HG03457 (cell line): ENCODE results near the gene HAGHL.
A peak's percentile ranks its signal among the peaks of the same experiment; 100 is the strongest.
"Not testable (repeated sequence)": the region's sequence is repeated elsewhere in the genome, so short reads cannot be mapped to it uniquely, and the experiment has no call there.

Experiments
- ATAC-seq: cut with Tn5 transposase; IDR thresholded peaks from one replicate; pipeline ENCODE4 v1.9.1; 2021; ENCODE audit warnings: moderate number of reproducible peaks; ENCODE audit not compliant: unreplicated experiment

The HAGHL gene

GRCh38 chr16:732332-732731 lies 5.4 kb downstream of the HAGHL start:
- no peak for ATAC-seq

GRCh38 chr16:732936-733335 lies 6.0 kb downstream of the HAGHL start:
- ATAC-seq = no peak

- no peak for ATAC-seq
Measured at GRCh38 chr16:733382-734207, 6.7 kb downstream of the HAGHL start.

GRCh38 chr16:734208-734980 lies 7.5 kb downstream of the HAGHL start:
- no peak for ATAC-seq

- no peak for ATAC-seq
Measured at GRCh38 chr16:734981-735881, 8.3 kb downstream of the HAGHL start.

- ATAC-seq = no peak
Measured at GRCh38 chr16:735982-736453, 9.1 kb downstream of the HAGHL start.

- ATAC-seq = no peak
Measured at GRCh38 chr16:736936-737481, 10.1 kb downstream of the HAGHL start.

GRCh38 chr16:739560-740458 lies 12.9 kb downstream of the HAGHL start:
- no peak for ATAC-seq

GRCh38 chr16:740459-740763 lies 13.5 kb downstream of the HAGHL start:
- no peak for ATAC-seq

- ATAC-seq = peak; percentile 62
Measured at GRCh38 chr16:740764-741505, 14.0 kb downstream of the HAGHL start, which contains the start of gene CIAO3. CIAO3 (minus strand) TSS chr16:740997; CDS start chr16:740985, 12 bp downstream.

GRCh38 chr16:741986-742629 lies 15.2 kb downstream of the HAGHL start:
- no peak for ATAC-seq

- not testable (repeated sequence) for ATAC-seq
Measured at GRCh38 chr16:742894-743293, 16.0 kb downstream of the HAGHL start.

GRCh38 chr16:743794-744500 lies 17.0 kb downstream of the HAGHL start:
- ATAC-seq = no peak

- ATAC-seq = no peak
Measured at GRCh38 chr16:745739-746138, 18.8 kb downstream of the HAGHL start.

- ATAC-seq = no peak
Measured at GRCh38 chr16:746637-747036, 19.7 kb downstream of the HAGHL start.

- ATAC-seq = no peak
Measured at GRCh38 chr16:747978-748746, 21.3 kb downstream of the HAGHL start.

GRCh38 chr16:749010-749409 lies 22.1 kb downstream of the HAGHL start:
- no peak for ATAC-seq
